BE2C (cell line): Measurements from ENCODE around the gene FGD4.

ENCODE experiments used
- DNase-seq: peaks from one replicate; pipeline ENCODE4 v3.0.0-alpha.2; 2020
- H3K27me3 ChIP-seq: fragments of 250-450 bp; sonication (Bioruptor Pico); 2 replicates; pipeline ENCODE4 v1.5.1; 2020; ENCODE audit warnings: mild to moderate bottlenecking
- H3K36me3 ChIP-seq: fragments of 250-450 bp; sonication (Bioruptor Pico); 2 replicates; pipeline ENCODE4 v1.5.1; 2020; ENCODE audit warnings: mild to moderate bottlenecking
- H3K4me1 ChIP-seq: fragments of 250-450 bp; sonication (Bioruptor Pico); 2 replicates; pipeline ENCODE4 v1.5.1; 2020
- H3K4me3 ChIP-seq: 2 replicates; pipeline ENCODE4 v1.5.1; 2011; ENCODE audit warnings: low read depth, low read length
- H3K9me3 ChIP-seq: fragments of 250-450 bp; sonication (Bioruptor Pico); 2 replicates; pipeline ENCODE4 v1.5.1; 2020
- TF ChIP-seq, protein P1 (sequence below): IDR thresholded peaks from 2 replicates; pipeline ENCODE4 v1.5.1; 2012; ENCODE audit warnings: mild to moderate bottlenecking, low read depth, low read length

Gene FGD4

DNA sequence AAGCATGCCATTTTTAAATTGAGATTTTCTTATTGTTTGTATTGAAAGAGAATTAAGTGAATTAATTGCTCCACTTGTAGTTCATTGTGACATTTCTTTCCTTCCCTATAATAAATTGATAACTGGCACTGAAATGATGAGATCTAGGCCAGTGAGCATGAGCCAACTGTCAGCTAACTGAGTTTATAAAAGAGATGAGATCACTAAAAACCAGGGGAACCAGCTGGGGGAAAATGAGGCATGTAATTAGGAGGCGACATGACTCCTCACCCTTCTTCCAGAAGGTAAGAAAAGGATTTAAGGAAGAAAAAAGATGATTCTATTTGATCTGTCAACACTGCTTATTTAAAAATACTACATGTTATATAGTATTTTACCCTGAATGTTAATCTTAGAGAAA is 175.2 kb downstream of the FGD4 start:
- Histone ChIP-seq H3K27me3 (no peaks in the 10 kb centered on the region), H3K36me3 (no peaks in the 10 kb centered on the region), H3K4me3 (no peak overlapping the region), H3K9me3 (no peaks in the 10 kb centered on the region), H3K4me1 (no peaks in the 10 kb centered on the region)
- no peak for DNase-seq
- TF ChIP-seq, protein P1, sequence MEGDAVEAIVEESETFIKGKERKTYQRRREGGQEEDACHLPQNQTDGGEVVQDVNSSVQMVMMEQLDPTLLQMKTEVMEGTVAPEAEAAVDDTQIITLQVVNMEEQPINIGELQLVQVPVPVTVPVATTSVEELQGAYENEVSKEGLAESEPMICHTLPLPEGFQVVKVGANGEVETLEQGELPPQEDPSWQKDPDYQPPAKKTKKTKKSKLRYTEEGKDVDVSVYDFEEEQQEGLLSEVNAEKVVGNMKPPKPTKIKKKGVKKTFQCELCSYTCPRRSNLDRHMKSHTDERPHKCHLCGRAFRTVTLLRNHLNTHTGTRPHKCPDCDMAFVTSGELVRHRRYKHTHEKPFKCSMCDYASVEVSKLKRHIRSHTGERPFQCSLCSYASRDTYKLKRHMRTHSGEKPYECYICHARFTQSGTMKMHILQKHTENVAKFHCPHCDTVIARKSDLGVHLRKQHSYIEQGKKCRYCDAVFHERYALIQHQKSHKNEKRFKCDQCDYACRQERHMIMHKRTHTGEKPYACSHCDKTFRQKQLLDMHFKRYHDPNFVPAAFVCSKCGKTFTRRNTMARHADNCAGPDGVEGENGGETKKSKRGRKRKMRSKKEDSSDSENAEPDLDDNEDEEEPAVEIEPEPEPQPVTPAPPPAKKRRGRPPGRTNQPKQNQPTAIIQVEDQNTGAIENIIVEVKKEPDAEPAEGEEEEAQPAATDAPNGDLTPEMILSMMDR, result no peak

DNA sequence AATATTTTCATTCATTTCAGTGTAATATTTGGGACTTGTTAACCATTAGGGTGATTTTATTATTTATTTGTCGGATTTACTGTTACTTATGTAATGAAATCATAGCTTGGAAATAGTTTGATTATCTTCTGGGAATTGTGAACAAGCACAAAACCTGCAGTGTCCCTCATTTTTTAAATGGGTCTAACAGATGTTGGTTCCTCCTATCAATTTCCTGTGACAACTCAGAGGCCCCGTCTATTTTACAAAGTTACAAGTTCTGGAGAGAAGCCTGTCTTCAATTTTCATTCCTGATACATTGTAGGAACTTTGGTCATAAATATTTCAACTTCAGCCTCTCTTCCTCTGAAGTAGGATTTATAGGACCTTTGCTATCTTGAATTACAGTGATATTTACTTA is 178.0 kb downstream of the FGD4 start:
- Histone ChIP-seq H3K27me3 (no peaks in the 10 kb centered on the region), H3K4me1 (no peaks in the 10 kb centered on the region), H3K36me3 (no peaks in the 10 kb centered on the region; the same call in 1 of the 2 replicates), H3K9me3 (no peaks in the 10 kb centered on the region), H3K4me3 (no peak overlapping the region)
- DNase-seq, result no peak
- TF ChIP-seq, protein P1, result no peak

- Histone ChIP-seq H3K4me1 (no peaks in the 10 kb centered on the region), H3K36me3 (no peaks in the 10 kb centered on the region; the same call in 1 of the 2 replicates), H3K9me3 (no peaks in the 10 kb centered on the region), H3K4me3 (no peak overlapping the region), H3K27me3 (no peaks in the 10 kb centered on the region)
- TF ChIP-seq, protein P1, result no peak
- DNase-seq, result no peak
These were observed 184.2 kb downstream of the FGD4 start for GRCh38 chr12:32583534-32583933.

DNA sequence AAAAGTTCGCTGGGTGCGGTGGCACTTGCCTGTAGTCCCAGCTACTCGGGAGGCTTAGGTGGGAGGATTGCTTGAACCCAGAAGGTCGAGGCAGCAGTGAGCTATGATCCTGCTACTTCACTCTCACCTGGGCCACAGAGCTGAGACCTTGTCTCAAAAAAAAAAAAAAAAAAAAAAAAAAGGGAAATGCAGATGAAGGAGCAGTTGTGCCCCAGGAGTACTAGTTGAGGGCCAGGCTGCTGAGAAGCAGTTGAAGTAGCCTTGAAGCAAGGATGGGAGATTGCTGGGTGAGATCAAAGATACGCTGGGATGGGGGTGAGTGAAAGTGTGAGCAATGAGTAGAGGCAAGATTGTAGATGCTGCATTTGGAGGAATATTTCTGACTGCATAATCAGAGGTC is 186.3 kb downstream of the FGD4 start:
- Histone ChIP-seq H3K9me3 (no peaks in the 10 kb centered on the region), H3K36me3 (no peaks in the 10 kb centered on the region; the same call in 1 of the 2 replicates), H3K4me3 (no peak overlapping the region), H3K4me1 (no peaks in the 10 kb centered on the region), H3K27me3 (no peaks in the 10 kb centered on the region)
- TF ChIP-seq, protein P1, result no peak
- no peak for DNase-seq

GRCh38 chr12:32586390-32586789 is 187.0 kb downstream of the FGD4 start:
- H3K4me3 ChIP-seq, result no peak overlapping the region
- H3K36me3 ChIP-seq, result no peaks in the 10 kb centered on the region; the same call in 1 of the 2 replicates
- no peaks in the 10 kb centered on the region for H3K27me3 ChIP-seq
- no peaks in the 10 kb centered on the region for H3K4me1 ChIP-seq
- no peak for DNase-seq
- no peaks in the 10 kb centered on the region for H3K9me3 ChIP-seq
- TF ChIP-seq, protein P1, result no peak

GRCh38 chr12:32587581-32588495 is 188.5 kb downstream of the FGD4 start:
- TF ChIP-seq, protein P1, result no peak
- no peaks in the 10 kb centered on the region for H3K9me3 ChIP-seq
- H3K4me1 ChIP-seq, result no peaks in the 10 kb centered on the region
- no peak overlapping the region for H3K4me3 ChIP-seq
- H3K27me3 ChIP-seq, result no peaks in the 10 kb centered on the region
- 0 out of 2 replicates have a peak, but pooled peaks cover 2% of the 10 kb centered on the region for H3K36me3 ChIP-seq
- DNase-seq, result no peak
